ENCODE data around the gene TOMM40.

DNA sequence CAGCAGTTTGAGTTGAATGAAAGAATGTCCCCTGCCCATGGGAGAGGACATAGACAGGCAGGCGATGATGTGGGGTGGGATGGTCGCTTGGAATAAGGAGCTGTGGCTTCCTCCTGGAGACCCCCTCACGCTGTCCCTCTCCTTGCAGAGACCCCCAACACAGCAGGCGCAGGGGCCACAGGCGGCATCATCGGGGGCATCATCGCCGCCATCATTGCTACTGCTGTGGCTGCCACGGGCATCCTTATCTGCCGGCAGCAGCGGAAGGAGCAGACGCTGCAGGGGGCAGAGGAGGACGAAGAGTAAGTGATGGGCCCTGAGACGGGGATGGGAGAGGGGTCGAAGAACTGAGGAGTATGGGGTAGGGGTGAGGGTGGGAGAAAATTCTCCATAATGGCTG, 9.0 kb upstream of the TOMM40 start:
- TF ChIP-seq, protein P1, sequence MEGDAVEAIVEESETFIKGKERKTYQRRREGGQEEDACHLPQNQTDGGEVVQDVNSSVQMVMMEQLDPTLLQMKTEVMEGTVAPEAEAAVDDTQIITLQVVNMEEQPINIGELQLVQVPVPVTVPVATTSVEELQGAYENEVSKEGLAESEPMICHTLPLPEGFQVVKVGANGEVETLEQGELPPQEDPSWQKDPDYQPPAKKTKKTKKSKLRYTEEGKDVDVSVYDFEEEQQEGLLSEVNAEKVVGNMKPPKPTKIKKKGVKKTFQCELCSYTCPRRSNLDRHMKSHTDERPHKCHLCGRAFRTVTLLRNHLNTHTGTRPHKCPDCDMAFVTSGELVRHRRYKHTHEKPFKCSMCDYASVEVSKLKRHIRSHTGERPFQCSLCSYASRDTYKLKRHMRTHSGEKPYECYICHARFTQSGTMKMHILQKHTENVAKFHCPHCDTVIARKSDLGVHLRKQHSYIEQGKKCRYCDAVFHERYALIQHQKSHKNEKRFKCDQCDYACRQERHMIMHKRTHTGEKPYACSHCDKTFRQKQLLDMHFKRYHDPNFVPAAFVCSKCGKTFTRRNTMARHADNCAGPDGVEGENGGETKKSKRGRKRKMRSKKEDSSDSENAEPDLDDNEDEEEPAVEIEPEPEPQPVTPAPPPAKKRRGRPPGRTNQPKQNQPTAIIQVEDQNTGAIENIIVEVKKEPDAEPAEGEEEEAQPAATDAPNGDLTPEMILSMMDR (IDR thresholded peaks at IDR 0.05; ENCODE audit: insufficient read depth, low read depth, low read length) = no peak
- TF ChIP-seq EZH2 (IDR thresholded peaks at IDR 0.05; ENCODE audit: insufficient read depth, low read length) = no peak

Data from astrocyte (in vitro differentiated cells and primary cell).